Subcutaneous adipose tissue (tissue), 4 donors: ENCODE results near the gene CFAP77. TPM values are rescaled to one million over a fixed set of nuclear protein-coding genes. Genes with fewer than 3 reads are reported as not detected.

Experiments used
- CTCF ChIP-seq: fragments of 450-650 bp; IDR thresholded peaks from one replicate; pipeline ENCODE4 v1.5.1; 2016; ENCODE audit warnings: low read depth, mild to moderate bottlenecking, control low read depth, antibody characterized with exemption, moderate library complexity
- total RNA-seq, 4 donors: library from RNA; depleted of rRNA; stranded (reverse); fragments of >200 nt; gene quantifications; one replicate each; pipeline ENCODE4 v1.1.0, GENCODE V29; 2016

The CFAP77 gene
- total RNA-seq, 4 donors from 2014 or later = not detected

- no peak for TF ChIP-seq CTCF
Observed at GRCh38 chr9:132440735-132441134, 30.7 kb downstream of the CFAP77 start.

- TF ChIP-seq CTCF = no peak
Observed at GRCh38 chr9:132441404-132441803, 31.4 kb downstream of the CFAP77 start.

GRCh38 chr9:132443951-132444607 lies 34.1 kb downstream of the CFAP77 start:
- no peak for TF ChIP-seq CTCF

GRCh38 chr9:132446887-132447286 lies 36.9 kb downstream of the CFAP77 start:
- no peak for TF ChIP-seq CTCF

- no peak for TF ChIP-seq CTCF
Observed at GRCh38 chr9:132447346-132447745, 37.3 kb downstream of the CFAP77 start.

GRCh38 chr9:132447902-132448301 lies 37.9 kb downstream of the CFAP77 start:
- TF ChIP-seq CTCF = no peak

GRCh38 chr9:132451276-132451675 lies 41.3 kb downstream of the CFAP77 start:
- TF ChIP-seq CTCF = no peak
